Fibroblast of upper back skin (primary cell): Measurements from ENCODE around the gene WDR18.

ENCODE experiments used
- DNase-seq: peaks from one replicate; pipeline ENCODE4 v3.0.0-alpha.2; 2013

Gene WDR18

DNA sequence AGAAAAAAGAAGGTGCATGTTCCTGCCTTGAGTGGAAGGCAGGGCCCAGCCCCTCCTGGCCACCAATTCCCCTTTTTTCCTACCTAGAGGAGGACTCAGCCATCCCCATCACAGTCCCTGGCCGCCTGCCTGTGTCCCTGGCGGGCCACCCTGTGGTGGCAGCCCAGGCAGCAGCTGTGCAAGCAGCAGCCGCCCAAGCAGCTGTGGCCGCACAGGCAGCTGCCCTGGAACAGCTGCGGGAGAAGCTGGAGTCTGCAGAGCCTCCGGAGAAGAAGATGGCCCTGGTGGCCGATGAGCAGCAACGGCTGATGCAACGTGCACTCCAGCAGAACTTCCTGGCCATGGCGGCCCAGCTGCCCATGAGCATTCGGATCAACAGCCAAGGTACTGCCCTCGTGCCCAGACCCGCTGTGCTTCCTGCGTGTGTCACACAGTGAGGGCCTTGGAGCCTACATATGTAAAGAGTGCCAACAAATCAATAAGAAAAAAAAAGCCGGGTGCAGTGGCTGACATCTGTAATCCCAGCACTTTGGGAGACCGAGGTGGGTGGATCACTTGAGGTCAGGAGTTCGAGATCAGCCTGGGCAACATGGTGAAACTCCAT is 17.6 kb upstream of the WDR18 start:
- no peak for DNase-seq

DNA sequence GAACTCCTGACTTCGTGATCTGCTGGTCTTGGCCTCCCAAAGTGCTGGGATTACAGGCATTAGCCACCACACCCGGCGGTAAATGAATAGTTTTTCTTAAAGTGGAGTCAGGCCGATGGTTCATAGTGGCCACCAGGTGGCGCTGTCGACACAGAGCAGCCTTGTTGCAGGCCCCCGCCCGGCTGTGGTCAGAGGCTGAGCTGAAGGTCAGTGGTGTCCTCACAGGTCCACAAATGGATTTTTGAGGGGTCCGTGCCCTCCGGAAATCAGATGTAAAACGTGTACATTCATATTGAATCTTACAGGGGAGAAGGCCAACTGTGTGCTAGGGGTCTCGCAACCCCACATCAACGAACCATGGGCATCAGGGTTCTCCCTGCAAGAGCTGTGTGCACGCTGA is 13.4 kb upstream of the WDR18 start:
- DNase-seq: no peak

DNA sequence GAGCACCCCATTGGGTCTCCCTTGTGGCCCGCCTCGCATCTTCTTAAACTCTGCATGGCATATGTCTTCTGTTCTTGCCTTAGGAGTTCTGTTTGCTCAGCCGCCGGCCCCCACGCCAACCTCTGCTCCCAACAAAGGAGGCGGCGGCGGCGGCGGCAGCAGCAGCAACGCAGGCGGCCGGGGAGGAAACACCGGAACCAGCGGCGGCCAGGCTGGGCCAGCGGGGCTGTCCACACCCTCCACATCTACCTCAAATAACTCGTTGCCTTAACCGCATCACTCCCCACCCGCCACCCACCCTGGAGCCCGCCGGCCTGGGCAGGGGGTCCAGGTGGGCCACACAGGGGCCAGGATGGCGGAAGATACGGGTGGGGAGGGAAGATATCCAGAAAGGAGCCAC is 12.3 kb upstream of the WDR18 start:
- DNase-seq: no peak

GRCh38 chr19:972281-972680 is 11.9 kb upstream of the WDR18 start:
- no peak for DNase-seq

- no peak for DNase-seq
Observed at GRCh38 chr19:973726-974563, 10.2 kb upstream of the WDR18 start.

DNA sequence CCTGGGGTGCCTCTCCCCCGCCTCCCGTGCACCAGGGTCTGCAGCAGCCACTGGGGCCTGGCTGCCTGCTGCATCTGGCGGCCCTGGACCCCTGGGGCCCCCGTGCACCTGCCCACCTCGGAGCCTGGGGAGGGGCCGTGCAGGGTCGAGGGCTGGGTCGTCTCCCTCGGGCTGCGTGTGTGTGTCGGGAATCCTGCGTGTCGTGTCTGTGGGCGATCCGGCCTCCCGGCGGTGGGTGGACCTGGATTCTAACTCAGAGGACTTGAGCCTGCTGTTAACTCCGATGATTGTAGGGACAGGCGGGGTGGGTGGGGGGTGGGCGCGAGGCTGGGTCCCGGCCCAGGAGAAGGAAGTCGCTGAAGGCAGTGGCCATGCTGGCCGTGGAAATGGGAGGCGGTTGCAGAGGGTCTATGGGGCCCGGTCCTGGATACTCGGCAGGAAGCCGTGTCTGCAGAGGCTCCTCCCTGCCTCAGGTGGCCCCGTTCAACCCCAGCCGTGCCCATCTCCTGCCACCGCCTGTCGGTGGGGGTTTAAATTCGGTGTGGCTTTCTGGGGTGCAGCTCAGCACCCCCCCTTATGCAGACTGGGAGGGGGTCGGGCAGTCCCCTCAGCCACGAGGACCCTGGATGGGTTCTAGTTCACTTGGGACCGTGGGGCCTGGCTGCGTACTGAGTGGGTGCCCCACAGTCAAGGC is 9.4 kb upstream of the WDR18 start:
- no peak for DNase-seq

DNA sequence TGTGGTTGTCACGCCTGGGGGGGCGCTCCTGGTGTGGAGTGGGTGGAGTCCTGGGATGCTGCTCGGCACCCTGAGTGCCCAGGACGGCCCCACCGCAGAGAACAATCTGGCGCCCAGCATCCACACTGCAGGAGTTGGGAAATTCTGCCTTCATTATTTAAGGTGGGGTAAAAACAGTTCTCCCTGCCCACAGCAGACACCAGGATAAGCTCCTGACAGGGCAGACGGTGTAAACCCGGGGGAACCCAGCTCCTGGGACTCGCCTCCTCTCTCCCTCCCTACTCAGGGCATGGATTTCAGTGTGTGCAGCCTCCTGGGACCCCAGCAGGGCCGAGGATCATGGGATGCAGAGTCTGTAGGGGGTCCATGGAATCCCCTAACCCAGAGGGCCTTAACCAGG is 7.7 kb upstream of the WDR18 start:
- no peak for DNase-seq

DNA sequence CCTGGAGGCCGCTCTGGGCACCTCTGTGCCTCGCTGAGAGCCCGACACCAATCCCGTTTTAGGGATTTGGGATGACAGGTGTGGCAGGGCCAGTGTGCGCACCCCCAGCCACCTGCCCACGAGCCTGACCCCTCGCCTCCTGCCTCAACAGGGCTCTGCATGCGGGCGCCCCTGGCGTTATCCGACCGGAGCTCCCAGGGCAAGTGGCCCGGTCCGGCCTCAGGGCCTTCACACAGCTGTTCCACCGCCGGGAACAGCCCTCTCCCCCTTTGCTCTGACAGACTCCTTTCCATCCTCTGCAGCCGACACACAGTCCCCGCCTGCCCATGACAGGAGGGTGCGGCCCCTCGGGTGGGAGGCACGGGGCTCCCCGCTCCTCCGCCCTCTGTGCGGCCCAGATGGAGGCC is 7.1 kb upstream of the WDR18 start:
- no peak for DNase-seq

DNA sequence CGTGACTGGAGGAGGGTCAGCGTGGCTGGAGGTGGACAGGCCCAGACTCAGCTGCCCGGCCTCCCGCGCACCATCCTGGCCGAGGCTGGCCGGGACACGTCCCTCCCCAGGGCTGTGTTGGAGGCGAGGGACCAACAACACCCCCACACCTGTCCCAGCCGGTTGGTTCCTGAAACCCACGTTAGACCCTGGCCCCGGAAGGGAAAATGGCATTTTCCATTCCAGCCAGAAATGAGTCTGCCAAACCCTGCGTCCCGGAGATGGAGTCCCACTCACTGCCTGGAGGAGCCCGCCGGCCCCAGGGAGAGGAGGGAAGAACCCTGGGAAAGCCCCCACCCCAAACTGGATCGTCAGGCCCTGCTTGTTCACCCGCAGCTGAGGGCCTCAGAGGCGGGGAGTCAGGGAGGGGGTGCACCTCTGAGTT is 4.8 kb upstream of the WDR18 start:
- DNase-seq: no peak

GRCh38 chr19:980133-980998 is 3.8 kb upstream of the WDR18 start:
- DNase-seq: no peak

- peak; percentile 41 for DNase-seq
Observed at GRCh38 chr19:982567-983170, 1.5 kb upstream of the WDR18 start.

GRCh38 chr19:986083-986482 is 1.9 kb downstream of the WDR18 start:
- no peak for DNase-seq

GRCh38 chr19:988081-988480 is 3.9 kb downstream of the WDR18 start:
- no peak for DNase-seq

- DNase-seq: no peak
Observed at GRCh38 chr19:988510-988909, 4.4 kb downstream of the WDR18 start.

GRCh38 chr19:989381-990081 is 5.4 kb downstream of the WDR18 start:
- no peak for DNase-seq

GRCh38 chr19:990119-990571 is 6.0 kb downstream of the WDR18 start:
- DNase-seq: no peak

DNA sequence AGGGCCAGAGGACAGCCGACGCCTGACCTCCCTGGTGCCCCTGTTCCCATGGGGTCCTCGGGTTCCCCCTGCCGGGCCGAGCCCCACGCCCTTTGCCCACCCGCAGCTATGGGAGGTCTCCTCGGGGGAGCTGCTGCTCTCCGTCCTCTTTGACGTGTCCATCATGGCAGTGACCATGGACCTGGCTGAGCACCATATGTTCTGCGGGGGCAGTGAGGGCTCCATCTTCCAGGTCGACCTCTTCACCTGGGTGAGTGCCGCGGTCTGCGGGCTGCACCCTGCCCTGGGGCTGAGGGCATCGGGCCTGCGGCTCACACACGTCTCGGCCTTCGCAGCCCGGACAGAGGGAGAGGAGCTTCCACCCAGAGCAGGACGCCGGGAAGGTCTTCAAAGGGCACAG is 6.6 kb downstream of the WDR18 start:
- DNase-seq: no peak

GRCh38 chr19:991174-991931 is 7.2 kb downstream of the WDR18 start:
- peak; percentile 31 for DNase-seq

DNA sequence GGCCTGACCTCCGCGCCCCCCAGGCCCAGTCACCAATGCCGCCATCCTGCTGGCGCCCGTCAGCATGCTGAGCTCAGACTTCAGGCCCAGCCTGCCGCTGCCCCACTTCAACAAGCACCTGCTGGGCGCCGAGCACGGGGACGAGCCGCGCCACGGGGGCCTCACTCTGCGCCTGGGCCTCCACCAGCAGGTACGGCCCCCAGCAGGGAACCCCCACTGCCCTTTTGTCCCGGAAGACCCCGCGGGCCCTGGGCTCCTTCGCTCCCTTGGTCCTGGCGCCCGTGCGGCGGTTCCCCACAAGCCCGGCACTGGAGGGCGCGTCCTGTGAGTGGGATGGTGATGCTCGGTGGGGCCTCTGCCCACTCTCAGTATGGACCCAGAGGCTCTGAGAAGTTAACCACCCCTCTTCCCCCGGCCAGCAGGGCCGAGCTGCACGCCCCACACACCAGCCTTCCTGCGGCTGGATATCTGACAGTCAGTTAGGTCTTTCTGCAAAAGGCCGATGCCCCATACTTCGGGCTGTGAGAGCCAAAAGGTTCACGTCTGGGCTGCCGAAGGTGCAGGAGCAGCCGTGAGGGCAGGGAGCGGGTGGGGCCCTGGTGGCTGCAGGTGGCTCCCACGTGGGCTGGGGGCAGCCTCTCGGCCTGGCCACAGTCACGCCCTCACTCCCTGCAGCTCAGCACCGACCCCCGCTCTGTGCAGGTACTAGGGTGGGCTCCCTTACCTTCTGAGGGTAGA is 8.0 kb downstream of the WDR18 start:
- no peak for DNase-seq

GRCh38 chr19:992670-993055 is 8.5 kb downstream of the WDR18 start:
- no peak for DNase-seq
